Retinal pigment epithelial cell (primary cell): ENCODE results near the gene NKX3-2.

Experiments
- DNase-seq: peaks from one replicate; pipeline ENCODE4 v3.0.0-alpha.2; 2010; ENCODE audit warnings: low read depth
- H3K4me3 ChIP-seq: 2 replicates; pipeline ENCODE4 v1.5.1; 2011; ENCODE audit warnings: mild to moderate bottlenecking, low read length, control low read depth, moderate library complexity
- CTCF ChIP-seq: conservative IDR thresholded peaks from 2 replicates; pipeline ENCODE4 v1.5.1; 2011; ENCODE audit warnings: low read depth, low read length, control low read depth, inconsistent platforms

NKX3-2 gene

GRCh38 chr4:13536607-13537006 lies 7.7 kb downstream of the NKX3-2 start:
- H3K4me3 ChIP-seq, result no peak overlapping the region
- DNase-seq, result no peak
- TF ChIP-seq CTCF, result no peak

DNA sequence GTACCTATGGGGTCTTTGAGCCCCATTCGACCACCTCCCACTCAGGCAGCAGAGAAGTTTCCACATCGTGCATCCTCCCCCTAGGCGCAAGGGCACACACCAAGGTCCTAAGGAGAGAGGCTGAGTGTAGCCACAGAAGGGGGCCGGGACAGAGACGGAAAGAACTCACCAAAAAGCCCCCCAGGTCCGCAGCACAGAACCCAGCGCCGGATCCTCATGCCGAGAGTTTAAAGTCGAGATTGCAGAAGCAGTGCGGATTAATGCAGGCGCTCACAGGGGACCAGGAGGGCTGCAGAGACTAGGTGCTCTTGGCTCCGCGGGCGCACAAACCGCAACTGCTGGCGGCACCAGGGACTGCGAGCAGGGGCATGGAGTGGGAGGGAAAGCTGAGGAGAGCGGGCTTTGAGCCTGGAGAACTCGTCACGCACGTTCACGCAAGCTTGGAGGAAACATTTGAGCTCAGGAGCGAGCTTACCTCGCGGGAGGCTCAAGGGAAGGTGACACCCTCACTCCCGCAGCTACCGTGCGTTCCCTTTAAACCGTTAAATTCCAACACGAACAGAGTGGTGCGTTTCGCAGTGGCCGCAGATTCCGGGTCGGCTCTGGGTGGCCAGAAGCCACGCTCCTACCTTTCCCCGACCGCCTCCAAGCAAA lies 8.5 kb downstream of the NKX3-2 start:
- TF ChIP-seq CTCF, result no peak
- no peak for DNase-seq
- no peak overlapping the region for H3K4me3 ChIP-seq

GRCh38 chr4:13535118-13535517 lies 9.2 kb downstream of the NKX3-2 start:
- no peak for DNase-seq
- H3K4me3 ChIP-seq, result no peak overlapping the region
- TF ChIP-seq CTCF, result no peak

DNA sequence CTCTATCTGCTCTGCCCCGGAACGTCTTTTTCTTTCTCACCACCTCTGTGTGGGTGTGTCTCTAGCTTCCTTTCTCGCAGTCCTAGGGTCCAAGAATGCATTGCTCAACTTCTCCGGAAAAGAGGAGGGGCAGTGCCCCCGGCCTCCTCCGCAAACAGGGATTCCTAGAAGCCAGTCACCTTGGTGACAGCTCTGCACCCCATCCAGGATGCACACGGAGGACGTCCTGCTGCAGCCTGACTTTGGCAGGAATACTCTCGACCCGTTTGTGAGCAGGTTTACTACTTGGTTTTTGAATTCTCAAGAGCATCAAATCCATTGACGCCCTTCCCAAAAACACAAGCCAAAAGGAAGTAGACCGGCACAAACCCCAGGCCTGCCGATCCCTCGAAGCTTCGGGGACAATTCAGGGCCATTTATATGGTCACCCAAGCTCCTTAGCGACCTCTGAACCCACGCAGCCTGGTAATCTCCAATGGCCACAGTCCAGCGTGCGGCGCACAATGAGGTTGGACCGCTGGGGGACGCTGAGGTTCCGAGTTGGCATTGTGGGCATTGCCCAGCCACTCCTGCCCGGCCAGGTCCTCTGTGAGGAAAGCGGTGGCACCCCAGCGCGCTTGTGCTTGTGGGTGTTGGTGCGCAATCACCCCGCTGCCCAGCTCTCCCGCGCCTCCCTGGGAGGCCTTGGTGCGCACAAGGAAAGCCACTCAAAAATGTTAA lies 9.8 kb downstream of the NKX3-2 start:
- no peak for DNase-seq
- H3K4me3 ChIP-seq, result no peak overlapping the region
- TF ChIP-seq CTCF, result no peak

GRCh38 chr4:13533670-13534343 lies 10.5 kb downstream of the NKX3-2 start:
- no peak for TF ChIP-seq CTCF
- DNase-seq, result no peak
- no peak overlapping the region for H3K4me3 ChIP-seq

GRCh38 chr4:13531625-13531998 lies 12.7 kb downstream of the NKX3-2 start:
- no peak for DNase-seq
- no peak for TF ChIP-seq CTCF
- no peak overlapping the region for H3K4me3 ChIP-seq
